GM18907 (cell line): Measurements from ENCODE around the gene PHTF2.
"Not testable (repeated sequence)": the region's sequence is repeated elsewhere in the genome, so short reads cannot be mapped to it uniquely, and the experiment has no call there.

Source experiments
- ATAC-seq: cut with Tn5 transposase; IDR thresholded peaks from one replicate; pipeline ENCODE4 v1.9.1; 2021; ENCODE audit warnings: mild to moderate bottlenecking, moderate library complexity; ENCODE audit not compliant: unreplicated experiment

Gene PHTF2

DNA sequence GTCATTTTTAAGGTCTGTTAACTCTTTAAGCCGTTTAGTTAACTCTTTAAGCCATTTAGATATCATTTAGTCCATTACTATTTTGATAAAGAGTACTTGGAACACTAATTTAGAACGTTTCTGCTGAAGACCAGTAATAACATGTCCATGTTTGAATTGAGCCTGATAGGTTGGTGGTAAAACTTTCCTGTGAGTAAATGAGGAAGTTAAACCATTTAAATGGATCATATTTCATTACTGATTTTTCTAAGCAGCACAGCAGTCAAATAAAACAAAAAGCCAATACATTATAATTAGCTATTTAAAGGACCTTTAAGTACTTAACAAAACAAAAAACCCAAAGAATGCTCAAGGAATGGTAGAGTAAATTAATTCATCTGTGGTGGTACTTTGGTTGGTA, 29.4 kb downstream of the PHTF2 start:
- no peak for ATAC-seq

DNA sequence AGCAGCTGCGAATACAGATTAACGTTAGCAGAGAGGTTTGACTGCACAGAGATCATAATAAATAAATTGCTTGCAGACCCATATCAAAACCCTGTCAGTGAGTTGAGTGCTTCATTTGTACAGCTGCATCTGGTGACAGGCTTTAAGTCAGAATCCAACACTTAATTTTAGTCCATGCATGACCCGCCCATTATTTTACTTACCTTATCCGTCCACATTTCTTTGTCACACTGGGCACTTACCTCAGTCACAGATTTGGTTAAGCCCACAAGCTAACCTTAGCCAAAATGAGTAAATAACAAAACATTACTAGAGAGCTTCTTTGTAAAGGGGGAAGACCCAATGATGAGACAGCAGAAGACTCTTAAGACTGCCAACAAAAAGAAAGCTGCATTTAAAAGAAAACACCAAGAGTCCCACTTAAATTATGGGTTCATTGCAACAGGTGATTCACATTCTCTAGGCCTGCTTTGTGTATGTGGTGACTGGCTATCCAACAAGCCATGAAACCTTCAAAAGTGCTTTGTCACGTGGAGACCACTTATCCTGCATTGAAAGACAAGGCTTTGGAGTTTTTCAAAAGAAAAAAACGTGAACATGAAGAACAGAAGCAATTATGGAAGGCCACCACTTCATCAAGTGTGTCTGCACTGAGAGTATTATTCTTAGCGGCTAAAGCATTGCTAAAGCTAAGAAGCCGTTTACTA, 32.2 kb downstream of the PHTF2 start:
- no peak for ATAC-seq

DNA sequence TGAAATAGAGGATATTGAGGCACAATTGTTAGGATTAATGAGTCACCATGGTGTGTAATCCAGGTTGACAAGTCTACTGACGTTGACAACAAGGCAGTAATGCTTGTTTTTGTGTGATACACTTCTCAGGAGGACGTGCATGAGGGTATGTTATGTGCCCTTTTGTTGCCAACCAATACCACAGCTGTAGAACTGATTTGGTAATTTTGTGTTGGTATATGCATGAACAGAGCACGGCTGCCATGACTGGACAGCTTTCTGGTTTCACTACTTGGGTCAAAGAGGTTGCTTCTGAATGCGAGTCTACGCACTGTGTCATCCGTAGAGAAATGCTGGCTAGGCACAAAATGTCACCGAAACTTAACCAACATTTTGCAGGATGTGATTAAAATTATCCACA, 32.9 kb downstream of the PHTF2 start:
- ATAC-seq, result no peak

DNA sequence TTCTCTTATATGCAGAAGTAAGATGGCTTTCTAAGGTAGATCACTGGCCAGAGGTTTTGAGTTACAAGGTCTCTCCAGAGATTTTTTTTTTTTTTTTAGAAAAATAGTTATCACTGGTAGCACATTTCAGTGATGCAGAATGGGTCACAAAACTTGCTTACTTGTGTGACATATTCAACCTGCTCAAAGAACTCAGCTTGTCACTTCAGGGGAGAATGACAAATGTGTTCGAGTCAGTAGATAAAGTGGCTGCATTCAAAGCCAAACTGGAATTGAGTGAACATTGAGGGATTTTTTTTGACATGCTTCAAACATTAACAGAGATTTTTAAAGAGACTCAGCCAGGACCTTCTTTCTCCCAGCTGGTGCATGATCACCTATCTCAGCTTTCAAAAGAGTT, 33.4 kb downstream of the PHTF2 start:
- ATAC-seq, result no peak

DNA sequence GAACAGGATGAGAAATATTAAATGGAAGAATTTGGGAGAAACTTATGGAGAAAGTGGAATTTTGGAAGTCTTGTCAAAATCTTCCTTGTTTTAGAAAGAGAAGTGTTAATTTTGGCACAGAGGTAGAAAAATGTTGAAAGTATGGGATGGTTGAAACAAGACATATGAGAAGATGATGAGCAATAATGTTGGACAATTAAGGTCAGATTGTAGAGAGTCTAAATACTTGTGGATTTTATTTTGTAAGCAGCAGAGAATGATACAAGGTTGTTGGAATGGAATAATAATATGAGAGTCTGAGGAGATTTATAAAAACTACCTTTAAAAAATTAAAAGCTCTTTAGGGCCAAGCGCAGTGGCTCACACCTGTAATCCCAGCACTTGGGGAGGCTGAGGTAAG, 34.6 kb downstream of the PHTF2 start:
- ATAC-seq, result no peak

DNA sequence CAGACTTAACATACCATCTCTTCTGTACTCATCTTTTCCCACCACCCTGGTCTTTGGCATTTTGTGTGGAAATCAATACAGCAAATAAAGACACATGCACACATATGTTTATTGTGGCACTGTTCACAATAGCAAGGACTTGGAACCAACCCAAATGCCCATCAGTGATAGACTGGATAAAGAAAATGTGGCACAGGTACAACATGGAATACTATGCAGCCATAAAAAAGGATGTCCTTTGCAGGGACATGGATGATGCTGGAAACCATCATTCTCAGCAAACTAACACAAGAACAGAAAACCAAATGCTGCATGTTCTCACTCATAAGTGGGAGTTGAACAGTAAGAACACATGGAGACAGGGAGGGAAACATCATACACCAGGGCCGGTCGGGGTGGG, 37.9 kb downstream of the PHTF2 start:
- not testable (repeated sequence) for ATAC-seq

DNA sequence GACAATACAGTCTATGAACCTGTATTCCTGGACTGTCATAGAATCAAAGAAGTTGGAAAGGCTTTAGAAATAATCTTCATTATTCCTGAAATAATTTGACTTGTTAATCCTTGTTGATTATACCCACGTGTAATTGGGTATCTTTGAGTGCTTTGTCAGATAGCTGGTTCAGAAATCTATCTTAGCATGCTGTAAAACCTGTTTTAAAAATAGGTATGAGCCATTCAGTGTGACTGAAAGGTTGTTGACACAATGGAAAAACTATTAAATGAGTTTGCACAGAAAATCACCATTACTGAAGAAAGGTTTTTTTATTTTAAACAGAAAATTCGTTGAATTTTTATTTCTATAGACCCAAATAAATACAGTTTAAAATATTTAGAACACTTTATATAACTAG, 38.7 kb downstream of the PHTF2 start:
- no peak for ATAC-seq

DNA sequence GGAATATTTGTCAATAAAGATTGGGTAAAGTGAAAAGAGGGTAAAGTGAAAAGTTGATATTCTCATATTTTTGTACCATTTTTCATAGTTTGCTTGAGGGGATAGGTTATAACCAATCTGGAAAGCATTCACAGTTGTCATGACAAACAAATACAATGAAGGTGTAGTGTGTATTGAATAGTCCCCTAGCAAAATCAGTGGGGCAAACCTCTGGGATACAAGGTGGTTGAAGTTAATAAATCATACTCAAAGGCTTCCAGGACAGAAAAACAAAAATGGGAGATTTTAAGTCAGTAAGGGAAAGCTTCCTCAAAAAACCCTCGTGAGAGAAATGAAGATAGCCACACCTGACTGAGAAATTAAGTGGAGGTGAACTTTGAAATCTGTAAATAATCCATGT, 39.4 kb downstream of the PHTF2 start:
- no peak for ATAC-seq

DNA sequence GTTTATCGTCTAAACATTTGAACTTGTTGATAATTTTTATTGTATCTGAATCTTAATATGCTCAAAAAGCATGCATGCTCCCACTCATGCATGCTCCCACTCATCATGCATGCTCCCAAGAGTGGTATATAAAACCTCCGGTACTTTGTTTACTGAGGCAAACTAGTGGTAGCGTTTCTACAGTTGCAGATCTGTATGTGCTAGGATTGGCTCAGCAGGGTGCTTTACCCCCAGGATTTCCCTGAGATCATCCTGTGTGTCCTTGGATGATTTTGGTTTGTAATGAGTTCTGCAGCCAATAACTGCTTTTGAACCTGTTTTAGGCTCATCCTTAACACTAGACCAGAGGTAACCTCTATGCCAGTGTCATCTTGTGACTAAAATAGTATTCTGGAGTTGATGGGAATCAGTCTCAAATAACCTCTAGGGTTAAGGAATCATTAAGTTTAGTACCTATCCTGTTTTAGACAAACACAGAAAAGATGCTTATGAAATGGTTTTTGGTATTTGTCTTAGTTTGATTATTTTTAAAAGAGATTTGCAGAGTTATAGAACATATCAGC, 40.4 kb downstream of the PHTF2 start:
- no peak for ATAC-seq

DNA sequence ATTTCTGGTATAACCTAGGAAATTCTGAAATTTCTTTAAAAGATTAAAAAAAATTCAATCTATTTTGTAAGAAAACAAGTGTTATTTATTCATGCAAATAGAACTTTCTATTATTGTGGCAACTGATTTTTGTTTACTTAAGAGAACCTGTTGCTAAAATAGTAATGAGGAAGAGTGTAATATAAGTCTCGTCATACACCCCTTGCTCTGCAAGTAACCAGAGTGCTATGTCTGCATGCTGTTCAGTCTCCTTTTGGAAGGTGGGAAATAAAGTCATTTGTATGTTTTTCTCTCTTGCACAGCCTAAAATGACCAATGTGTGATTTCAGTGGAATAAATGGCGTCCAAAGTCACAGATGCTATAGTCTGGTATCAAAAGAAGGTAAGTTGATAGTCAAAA, 41.3 kb downstream of the PHTF2 start:
- no peak for ATAC-seq

DNA sequence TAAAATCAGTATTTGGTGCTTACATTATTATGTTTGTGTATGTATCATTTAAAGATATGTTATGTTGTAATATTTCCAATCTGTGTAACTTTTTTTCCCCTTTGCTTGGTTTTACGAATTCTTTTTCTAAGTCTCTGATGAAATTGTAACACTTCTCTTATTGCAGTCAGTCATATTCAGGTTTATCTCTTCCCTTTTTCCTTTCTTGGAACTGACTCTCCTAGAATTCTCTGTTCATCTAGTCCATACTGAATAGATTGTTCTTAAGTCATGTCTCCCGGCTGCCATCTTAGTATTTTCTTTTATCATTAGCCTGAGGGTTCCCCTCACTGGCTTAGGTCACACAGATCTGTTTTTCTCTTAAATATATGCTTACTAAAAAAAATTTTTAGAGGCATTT, 44.6 kb downstream of the PHTF2 start:
- ATAC-seq, result no peak

DNA sequence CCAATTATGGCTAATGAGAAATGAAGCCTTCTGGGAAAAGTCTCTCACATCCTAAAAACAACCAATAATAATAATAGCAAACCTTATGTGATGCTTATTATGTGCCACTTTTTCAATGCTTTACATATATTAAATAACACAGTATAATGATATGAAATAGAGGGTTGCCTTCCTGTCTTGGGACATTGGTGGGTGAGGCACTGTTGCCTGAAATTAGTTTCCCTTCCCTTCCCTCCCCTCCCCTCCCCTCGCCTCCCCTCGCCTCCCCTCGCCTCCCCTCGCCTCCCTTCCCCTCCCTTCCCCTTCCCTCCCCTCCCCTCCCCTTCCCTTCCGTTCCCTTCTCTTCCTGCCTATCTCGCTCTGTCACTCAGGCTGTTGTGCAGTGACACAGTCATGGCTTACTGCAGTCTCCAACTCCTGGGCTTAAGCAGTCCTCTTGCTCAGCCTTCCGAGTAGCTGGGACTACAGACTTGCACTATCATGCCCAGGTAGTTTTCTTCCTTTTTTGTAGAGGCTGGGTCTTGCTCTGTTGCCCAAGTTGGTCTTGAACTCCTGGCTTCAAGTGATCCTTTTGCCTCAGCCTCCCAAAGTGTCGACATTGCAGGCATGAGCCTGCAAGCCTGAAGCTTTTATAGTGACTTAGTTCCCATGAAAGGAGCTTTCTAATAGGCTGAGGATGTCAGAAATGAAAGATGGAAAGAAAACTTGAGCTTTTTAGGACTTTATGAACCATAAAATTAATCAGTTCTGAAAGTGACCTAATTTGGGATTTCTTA, 47.9 kb downstream of the PHTF2 start:
- no peak for ATAC-seq

DNA sequence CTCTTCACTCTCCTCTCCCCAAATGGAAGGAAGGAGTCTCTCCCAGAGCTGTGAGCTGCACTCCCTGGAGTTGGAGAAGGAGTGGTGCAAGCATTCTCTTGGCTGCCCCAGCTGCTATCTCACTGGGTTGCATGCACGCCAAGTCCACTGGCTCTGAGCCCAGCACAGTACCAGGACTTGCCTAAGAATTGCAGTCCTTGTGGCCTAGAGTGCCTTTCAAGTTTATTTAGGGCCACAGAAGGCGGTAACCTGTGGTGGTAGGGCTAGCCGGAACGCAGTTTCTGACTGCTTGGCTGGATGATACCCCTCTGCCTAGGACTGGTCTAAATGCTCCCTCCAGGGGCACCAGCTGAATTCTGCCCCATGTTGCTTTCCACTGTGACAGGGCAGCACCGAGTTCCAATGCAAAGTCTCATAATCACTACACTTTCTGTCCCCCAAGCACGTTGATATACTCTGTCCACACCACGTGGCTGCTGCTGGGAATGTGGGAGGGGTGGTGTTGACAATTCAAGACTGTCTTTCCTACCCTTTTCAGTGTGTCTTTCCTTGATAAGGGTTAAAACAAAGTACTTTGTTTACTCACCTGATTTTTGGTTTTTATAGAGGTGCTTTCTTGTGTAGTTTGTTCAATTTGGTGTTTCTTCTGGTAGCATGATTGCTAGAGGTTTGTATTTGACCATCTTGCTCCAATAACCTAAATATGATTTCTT, 57.0 kb downstream of the PHTF2 start:
- no peak for ATAC-seq

DNA sequence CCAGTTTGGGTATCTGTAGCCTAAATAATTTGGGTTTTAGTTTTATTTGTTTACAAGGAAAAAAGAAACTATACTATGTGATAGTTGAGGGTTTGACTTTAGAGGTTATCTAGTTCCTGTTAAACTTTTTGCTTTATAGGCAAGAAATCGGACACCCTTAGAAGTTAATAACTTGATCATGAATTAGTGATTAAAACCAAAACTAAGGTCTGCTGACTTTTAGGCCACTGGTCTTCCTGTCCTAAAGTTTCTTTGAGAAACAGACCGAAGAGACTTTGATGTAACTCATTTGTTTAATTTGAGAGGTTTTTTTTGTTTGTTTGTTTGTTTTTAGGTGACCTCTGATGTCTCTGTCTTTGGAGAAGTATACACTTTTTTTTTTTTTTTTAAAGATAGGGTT, 59.7 kb downstream of the PHTF2 start:
- ATAC-seq, result peak; percentile 72

DNA sequence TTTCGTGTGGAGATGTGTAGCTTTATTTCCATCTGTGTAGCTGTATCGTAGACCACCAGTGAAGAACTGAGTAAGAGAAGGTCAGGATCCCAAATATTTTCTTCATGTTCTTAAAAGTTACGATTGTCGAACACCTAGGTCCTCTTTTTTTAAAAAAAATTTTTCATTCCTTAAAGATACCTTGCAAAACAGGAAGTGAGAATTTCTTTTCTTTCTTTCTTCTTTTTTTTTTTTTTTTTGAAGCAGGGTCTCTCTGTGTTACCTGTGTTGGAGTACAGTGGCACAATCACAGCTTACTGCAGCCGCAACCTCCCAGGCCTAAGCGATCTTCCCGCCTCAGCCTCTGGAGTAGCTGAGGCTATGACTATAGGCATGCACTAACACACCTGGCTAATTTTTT, 60.8 kb downstream of the PHTF2 start:
- ATAC-seq, result no peak

DNA sequence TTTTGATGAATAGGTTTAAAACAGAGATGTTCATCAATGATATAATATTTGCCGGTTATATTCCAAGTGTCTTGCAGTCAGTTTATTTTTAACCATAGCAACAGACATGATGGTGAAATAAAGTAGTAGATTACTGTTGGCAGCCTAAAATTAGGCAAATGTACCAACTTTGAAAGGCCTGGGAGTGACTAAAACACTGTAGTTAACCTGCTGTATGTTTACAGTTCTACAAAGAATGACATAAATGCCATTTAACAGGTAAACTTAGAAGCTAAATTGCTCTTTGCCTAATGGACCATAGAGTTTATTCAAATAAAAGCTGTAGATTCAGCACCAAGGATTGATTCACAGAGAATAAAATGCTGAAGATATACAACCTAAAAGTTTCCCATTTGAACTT, 64.1 kb downstream of the PHTF2 start:
- ATAC-seq, result no peak

DNA sequence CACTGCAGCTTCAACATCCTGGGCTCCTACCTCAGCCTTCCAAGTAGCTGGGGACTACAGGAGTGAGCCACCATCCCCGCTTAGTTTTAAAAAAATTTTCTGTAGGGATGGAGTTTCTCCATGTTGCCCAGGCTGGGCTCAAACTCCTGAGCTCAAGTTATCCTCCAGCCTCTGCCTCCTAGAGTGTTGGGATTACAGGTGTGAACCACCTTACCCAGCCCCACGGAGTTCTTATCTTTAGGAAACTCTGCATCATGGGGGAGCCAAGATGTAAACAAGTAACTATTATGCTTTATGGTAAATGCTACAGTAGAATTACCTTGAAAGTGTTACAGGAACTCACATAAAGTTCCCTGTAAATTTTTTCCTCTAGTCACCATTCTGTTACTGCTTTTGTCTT, 65.3 kb downstream of the PHTF2 start:
- no peak for ATAC-seq

DNA sequence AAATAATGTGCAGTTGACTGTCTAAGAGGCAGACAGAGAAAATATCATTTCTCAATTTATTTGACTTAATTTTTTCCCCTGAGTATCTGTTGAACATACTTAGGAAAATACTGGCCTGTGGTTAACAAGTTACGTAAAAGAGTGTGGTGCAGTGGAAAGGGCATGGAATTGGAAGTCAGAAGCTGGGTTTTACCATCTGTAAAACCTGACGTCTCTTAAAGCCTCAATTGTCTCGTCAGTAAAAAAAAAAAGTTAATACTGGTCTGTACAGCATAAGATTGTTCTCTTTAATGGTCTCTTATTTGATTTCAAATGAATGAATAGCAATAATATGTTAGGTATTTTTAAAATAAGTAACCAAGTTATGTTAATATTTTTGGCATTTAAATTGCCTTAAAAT, 67.8 kb downstream of the PHTF2 start:
- no peak for ATAC-seq

DNA sequence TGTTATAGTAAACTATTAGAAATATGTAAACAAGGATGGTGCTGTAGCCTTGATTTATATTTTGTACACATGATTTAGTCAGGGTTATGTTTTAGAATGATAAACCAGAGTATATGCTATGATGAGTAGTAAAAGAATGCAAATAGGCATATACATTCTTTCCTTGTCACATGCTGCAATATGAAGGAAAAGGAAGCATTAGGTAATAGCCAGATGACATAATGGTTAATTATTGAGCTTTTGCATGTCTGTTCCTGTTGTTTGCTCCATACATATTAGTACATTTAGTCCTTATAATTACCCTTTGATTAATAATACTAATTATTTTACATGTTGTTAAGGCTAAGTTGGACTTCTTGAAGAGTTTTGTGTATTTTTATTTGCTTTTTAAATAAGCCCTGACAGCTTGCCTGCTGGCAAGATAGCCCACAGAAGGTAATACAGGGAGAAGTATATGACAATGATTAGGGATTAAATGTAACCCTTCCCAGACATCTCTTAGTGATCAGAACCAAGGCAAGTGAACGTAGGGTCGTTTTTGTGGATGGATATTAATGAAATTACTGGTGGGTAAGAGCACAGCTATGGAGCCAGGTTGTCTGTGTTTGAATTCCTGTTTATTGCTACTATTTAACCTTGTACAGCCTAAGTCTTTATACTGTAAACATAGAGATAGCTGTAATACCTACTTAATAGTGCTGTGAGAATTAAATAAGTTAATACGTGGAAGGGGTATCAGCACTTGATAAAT, 68.4 kb downstream of the PHTF2 start:
- peak; percentile 55 for ATAC-seq

DNA sequence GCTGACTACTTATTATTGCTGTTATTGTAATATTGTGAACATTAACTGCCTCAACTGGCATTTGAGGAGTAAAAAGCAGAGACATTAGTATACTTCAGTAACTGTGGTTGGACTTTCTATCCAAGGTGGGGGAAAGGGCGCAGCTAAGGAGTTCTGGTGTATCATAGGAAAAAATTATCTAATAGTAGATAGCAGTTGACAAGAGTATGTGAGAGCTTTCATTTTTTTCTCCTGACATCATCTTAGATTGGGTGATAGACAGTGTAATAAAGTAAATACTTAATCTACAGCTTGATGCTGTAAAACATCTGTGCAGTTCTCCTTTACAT, 68.9 kb downstream of the PHTF2 start:
- ATAC-seq, result no peak

DNA sequence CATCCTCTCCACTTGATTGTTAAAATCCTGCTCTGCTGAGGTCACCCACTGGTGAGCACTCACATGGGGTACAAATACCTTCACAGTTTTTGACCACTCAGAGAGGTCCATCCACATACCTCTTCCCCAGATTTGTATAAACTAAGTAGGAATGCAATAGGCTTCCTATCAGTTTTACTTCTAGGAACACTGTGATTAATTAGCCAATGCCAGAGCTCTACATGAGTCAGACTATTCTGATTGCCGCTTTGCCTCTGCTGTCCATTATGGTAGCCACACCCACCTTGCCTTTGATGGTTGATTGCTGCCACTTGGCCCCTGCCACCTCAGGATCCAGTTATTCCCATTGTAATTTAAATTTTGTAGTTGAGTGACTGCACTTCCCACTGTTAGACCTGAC, 73.7 kb downstream of the PHTF2 start:
- not testable (repeated sequence) for ATAC-seq
